Activated naive CD8-positive, alpha-beta T cell treated with anti-CD3 and anti-CD28 coated beads, Interleukin-2, amount 10 ng/mL, durations not matched to agents 7 days and 5 days (primary cell): ENCODE results near the gene KRTAP19-5. TPM values are rescaled to one million over a fixed set of nuclear protein-coding genes. Genes with fewer than 3 reads are reported as not detected.
"Not testable (repeated sequence)": the region's sequence is repeated elsewhere in the genome, so short reads cannot be mapped to it uniquely, and the experiment has no call there.

Experiments
- ATAC-seq: fragments of 150-1000 bp; cut with Tn5 transposase; one replicate; pipeline ENCODE4 v1.10.0; 2021; ENCODE audit warnings: low read depth, moderate library complexity
- POLR2A ChIA-PET: fragments of 350-600 bp; sonication (Branson Sonifier 250); formaldehyde crosslinking; loops from one replicate; lab custom pipeline; 2021; ENCODE audit warnings: antibody characterized with exemption; lab: Charles Lee
- DNase-seq: peaks from one replicate; pipeline ENCODE4 v3.0.0; 2021
- H3K27ac Mint-ChIP-seq: one replicate; pipeline ENCODE4 v1.8.0; 2022; ENCODE audit warnings: mild to moderate bottlenecking, mixed read lengths
- H3K27me3 Mint-ChIP-seq: one replicate; pipeline ENCODE4 v1.8.0; 2022; ENCODE audit warnings: mild to moderate bottlenecking, moderate library complexity, mixed read lengths
- H3K36me3 Mint-ChIP-seq: one replicate; pipeline ENCODE4 v1.8.0; 2021; ENCODE audit warnings: mild to moderate bottlenecking, mixed read lengths
- H3K4me1 Mint-ChIP-seq: one replicate; pipeline ENCODE4 v1.8.0; 2021; ENCODE audit warnings: mixed read lengths
- H3K4me3 Mint-ChIP-seq: one replicate; pipeline ENCODE4 v1.8.0; 2022; ENCODE audit warnings: mild to moderate bottlenecking, moderate library complexity, mixed read lengths
- H3K9me3 Mint-ChIP-seq: one replicate; pipeline ENCODE4 v1.8.0; 2021; ENCODE audit warnings: mixed read lengths
- total RNA-seq, 2 experiments: library from RNA; stranded (reverse); gene quantifications; one replicate each; pipeline ENCODE4 v1.2.3, GENCODE V29; 2021

KRTAP19-5 gene
- total RNA-seq, result not detected

- Mint-ChIP-seq H3K4me3 (no peak within 1 kb of the TSS), H3K4me1 (no peaks in the 10 kb centered on the region), H3K36me3 (no peaks in the 10 kb centered on the region), H3K27ac (no peak within 1 kb of the TSS), H3K27me3 (no peaks in the 10 kb centered on the region), H3K9me3 (no peaks in the 10 kb centered on the region)
- DNase-seq, result no peak
- POLR2A ChIA-PET, result no interaction called here
- no peak for ATAC-seq
Observed at GRCh38 chr21:30502041-30502440, at the start of gene KRTAP19-5. TSS of gene KRTAP19-5 (minus strand) at chr21:30502141. CDS start at chr21:30502090, 51 bp downstream.

- Mint-ChIP-seq H3K9me3 (peaks cover 4% of the 10 kb centered on the region), H3K27ac (no peak within 1 kb of the TSS), H3K4me1 (no peaks in the 10 kb centered on the region), H3K4me3 (no peak within 1 kb of the TSS), H3K27me3 (no peaks in the 10 kb centered on the region), H3K36me3 (no peaks in the 10 kb centered on the region)
- POLR2A ChIA-PET, result no interaction called here
- DNase-seq, result no peak
- no peak for ATAC-seq
Observed at GRCh38 chr21:30541764-30542163, 39.8 kb upstream of the KRTAP19-5 start, which contains the start of gene KRTAP19-6. TSS of gene KRTAP19-6 (minus strand) at chr21:30541864. CDS start at chr21:30541833, 31 bp downstream.

GRCh38 chr21:30518876-30519275 is 16.9 kb upstream of the KRTAP19-5 start:
- POLR2A ChIA-PET, result no interaction called here
- Mint-ChIP-seq H3K4me1 (no peaks in the 10 kb centered on the region), H3K27ac (no peak overlapping the region), H3K36me3 (no peaks in the 10 kb centered on the region), H3K9me3 (peaks cover 2% of the 10 kb centered on the region), H3K27me3 (peaks cover 2% of the 10 kb centered on the region), H3K4me3 (no peak overlapping the region)
- no peak for DNase-seq
- ATAC-seq, result no peak

DNA sequence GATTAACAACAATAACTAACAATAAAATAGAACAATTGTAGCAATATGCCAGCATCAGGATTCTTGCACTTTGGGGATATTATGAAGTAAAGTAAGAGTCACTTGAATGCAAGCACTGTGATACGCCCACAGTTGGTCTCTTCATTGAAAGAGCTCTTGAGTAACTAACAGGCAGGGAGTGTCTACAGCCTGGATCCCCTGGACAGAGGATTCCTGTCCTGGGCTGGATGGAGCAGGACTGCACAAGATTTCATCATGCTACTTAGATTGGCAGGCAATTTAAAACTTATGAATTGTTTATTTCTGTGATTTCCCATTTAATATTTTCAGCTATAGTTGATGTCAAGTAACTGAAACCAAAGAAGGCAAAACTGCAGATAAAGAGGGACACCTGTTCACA is 13.7 kb upstream of the KRTAP19-5 start:
- no peak overlapping the region for H3K4me3 Mint-ChIP-seq
- H3K36me3 Mint-ChIP-seq, result no peaks in the 10 kb centered on the region
- no peaks in the 10 kb centered on the region for H3K27me3 Mint-ChIP-seq
- POLR2A ChIA-PET, result no interaction called here
- H3K27ac Mint-ChIP-seq, result no peak overlapping the region
- H3K4me1 Mint-ChIP-seq, result no peaks in the 10 kb centered on the region
- DNase-seq, result no peak
- no peak for ATAC-seq
- H3K9me3 Mint-ChIP-seq, result peaks cover 2% of the 10 kb centered on the region

DNA sequence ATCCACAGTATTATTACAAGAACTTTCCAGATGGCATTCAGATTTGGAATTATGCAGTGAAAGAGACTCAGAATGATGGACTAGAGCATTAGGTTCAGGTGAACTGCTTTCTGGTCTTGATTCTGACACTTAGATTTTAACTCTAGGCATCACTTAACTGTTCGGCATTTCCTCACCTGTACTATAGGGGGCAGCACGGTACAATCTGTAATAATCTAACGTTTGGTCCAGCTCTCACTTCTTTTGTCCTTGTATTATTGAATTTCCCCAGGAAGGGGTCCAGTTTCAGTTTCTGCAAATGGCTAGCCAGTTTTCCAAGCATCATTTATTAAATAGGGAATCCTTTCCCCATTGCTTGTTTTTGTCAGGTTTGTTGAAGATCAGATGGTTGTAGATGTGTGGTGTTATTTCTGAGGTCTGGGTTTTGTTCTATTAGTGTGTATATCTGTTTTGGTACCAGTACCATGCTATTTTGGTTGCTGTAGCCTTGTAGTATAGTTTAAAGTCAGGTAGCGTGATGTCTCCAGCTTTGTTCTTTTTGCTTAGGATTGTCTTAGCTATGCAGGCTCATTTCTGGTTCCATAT is 3.8 kb upstream of the KRTAP19-5 start:
- POLR2A ChIA-PET, H3K36me3 Mint-ChIP-seq, ATAC-seq, H3K4me3 Mint-ChIP-seq, H3K4me1 Mint-ChIP-seq, H3K27ac Mint-ChIP-seq, H3K9me3 Mint-ChIP-seq, H3K27me3 Mint-ChIP-seq, DNase-seq: not testable (repeated sequence)

- H3K4me1 Mint-ChIP-seq, result no peaks in the 10 kb centered on the region
- H3K4me3 Mint-ChIP-seq, result no peak within 1 kb of the TSS
- ATAC-seq (no peak), DNase-seq (no peak)
- H3K9me3 Mint-ChIP-seq, result no peaks in the 10 kb centered on the region
- POLR2A ChIA-PET, result no interaction called here
- H3K27me3 Mint-ChIP-seq, result no peaks in the 10 kb centered on the region
- H3K36me3 Mint-ChIP-seq, result no peaks in the 10 kb centered on the region
- no peak within 1 kb of the TSS for H3K27ac Mint-ChIP-seq
Observed at GRCh38 chr21:30497065-30497464, 4.9 kb downstream of the KRTAP19-5 start, which contains the start of gene KRTAP19-4. TSS of gene KRTAP19-4 (minus strand) at chr21:30497165. CDS start at chr21:30497110, 55 bp downstream.

GRCh38 chr21:30491963-30492428 is 9.9 kb downstream of the KRTAP19-5 start, which contains the start of gene KRTAP19-3:
TSS of gene KRTAP19-3 (minus strand) at chr21:30492013. CDS start at chr21:30491957, 56 bp downstream.
- Mint-ChIP-seq H3K27ac (no peak within 1 kb of the TSS), H3K36me3 (no peaks in the 10 kb centered on the region), H3K4me3 (no peak within 1 kb of the TSS), H3K9me3 (peaks cover 1% of the 10 kb centered on the region), H3K27me3 (no peaks in the 10 kb centered on the region), H3K4me1 (no peaks in the 10 kb centered on the region)
- ATAC-seq (no peak), DNase-seq (no peak)
- POLR2A ChIA-PET, result no interaction called here

DNA sequence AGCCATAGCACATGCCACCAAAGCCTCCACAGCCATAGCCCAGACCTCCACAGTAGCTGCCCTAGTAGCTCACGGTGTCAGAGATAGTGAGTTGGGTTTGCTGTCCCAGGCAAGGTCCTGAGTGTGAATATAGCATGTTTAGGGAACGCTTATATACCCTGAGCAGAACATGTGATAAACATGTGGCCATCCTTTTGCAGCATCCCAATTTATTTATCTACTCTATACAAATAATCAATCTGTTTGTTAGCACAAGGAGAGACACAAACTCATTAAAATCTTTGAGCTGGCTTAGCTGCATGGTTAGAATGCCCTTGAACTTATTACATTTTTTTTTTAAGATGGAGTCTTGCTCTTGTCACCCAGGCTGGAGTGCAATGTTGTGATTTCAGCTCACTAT is 14.6 kb downstream of the KRTAP19-5 start, which contains the start of gene KRTAP19-2:
TSS of gene KRTAP19-2 (minus strand) at position 101 of the 400 bp plus-strand sequence. CDS start at position 13, 88 bp downstream.
- no peak within 1 kb of the TSS for H3K27ac Mint-ChIP-seq
- DNase-seq (no peak), ATAC-seq (no peak)
- H3K9me3 Mint-ChIP-seq, result peaks cover 4% of the 10 kb centered on the region
- H3K4me1 Mint-ChIP-seq, result no peaks in the 10 kb centered on the region
- POLR2A ChIA-PET, result no interaction called here
- H3K36me3 Mint-ChIP-seq, result no peaks in the 10 kb centered on the region
- no peaks in the 10 kb centered on the region for H3K27me3 Mint-ChIP-seq
- no peak within 1 kb of the TSS for H3K4me3 Mint-ChIP-seq

DNA sequence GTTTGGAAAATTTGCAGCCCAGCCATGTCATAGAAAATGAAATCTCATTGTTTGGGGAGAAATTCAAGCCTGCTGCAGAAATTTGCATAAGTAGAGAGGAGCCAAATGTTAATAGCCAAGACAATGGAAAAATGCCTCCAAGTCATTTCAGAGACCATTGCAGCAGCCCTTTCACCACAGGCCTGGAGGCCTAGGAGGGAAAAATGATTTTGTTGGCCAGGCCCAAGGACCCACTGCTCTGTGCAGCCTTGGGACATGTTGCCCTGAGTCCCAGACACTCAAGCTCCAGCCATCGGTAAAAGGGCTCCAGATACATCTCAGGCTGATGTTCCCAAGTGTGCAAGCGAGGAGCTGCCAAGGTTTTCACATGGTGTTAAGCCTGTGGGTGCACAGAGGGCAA is 15.8 kb downstream of the KRTAP19-5 start:
- POLR2A ChIA-PET, result no interaction called here
- H3K27me3 Mint-ChIP-seq, result no peaks in the 10 kb centered on the region
- no peak overlapping the region for H3K4me3 Mint-ChIP-seq
- DNase-seq (no peak), ATAC-seq (no peak)
- H3K36me3 Mint-ChIP-seq, result no peaks in the 10 kb centered on the region
- H3K9me3 Mint-ChIP-seq, result peaks cover 4% of the 10 kb centered on the region
- H3K27ac Mint-ChIP-seq, result no peak overlapping the region
- H3K4me1 Mint-ChIP-seq, result no peaks in the 10 kb centered on the region

DNA sequence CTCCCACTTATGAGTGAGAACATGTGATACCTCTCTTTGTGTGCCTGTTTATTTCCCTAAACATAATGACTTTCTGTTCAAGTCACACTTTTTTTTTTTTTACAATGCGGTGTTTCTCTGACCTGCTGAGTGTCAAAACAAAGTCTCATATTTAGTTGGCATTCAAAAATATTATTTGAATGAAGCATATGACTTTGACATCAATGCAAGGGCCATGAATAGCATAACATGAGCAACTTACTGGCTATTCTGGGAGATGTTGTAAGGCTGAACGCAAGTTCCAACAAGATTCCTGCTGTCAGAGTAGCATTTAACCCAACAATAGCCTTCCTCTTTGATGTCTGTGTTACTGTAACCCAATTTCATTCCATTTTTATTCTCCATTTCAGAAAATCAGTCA is 19.8 kb downstream of the KRTAP19-5 start:
- Mint-ChIP-seq H3K4me3 (no peak overlapping the region), H3K4me1 (no peaks in the 10 kb centered on the region), H3K36me3 (no peaks in the 10 kb centered on the region), H3K9me3 (peaks cover 4% of the 10 kb centered on the region), H3K27ac (no peak overlapping the region), H3K27me3 (no peaks in the 10 kb centered on the region)
- no peak for DNase-seq
- no peak for ATAC-seq
- POLR2A ChIA-PET, result no interaction called here

DNA sequence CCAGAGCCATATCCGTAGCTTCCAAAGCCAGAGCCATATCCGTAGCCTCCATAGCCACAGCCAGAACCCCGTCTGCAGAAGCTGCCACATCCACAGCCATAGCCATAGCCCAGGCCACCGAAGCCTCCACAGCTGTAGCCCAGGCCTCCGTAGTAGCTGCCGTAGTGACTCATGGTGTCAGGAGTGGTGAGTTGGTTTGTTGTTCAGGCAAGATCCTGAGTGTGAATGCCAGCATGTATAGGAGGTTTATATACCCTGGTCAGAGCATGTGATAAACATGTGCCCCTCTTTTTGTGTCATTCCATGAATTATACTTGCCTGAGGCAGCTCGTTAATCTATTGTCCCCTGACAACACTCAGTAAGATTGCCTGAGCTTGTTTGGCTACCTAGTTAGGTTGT is 21.8 kb downstream of the KRTAP19-5 start, which contains the start of gene KRTAP19-1:
TSS of gene KRTAP19-1 (minus strand) at position 223 of the 400 bp plus-strand sequence. CDS start at position 173, 50 bp downstream.
- Mint-ChIP-seq H3K9me3 (peaks cover 1% of the 10 kb centered on the region), H3K27me3 (no peaks in the 10 kb centered on the region), H3K36me3 (no peaks in the 10 kb centered on the region), H3K27ac (no peak within 1 kb of the TSS), H3K4me3 (no peak within 1 kb of the TSS), H3K4me1 (no peaks in the 10 kb centered on the region)
- no peak for DNase-seq
- POLR2A ChIA-PET, result no interaction called here
- ATAC-seq, result no peak

GRCh38 chr21:30479259-30479658 is 22.7 kb downstream of the KRTAP19-5 start:
- H3K27ac Mint-ChIP-seq, result no peak overlapping the region
- POLR2A ChIA-PET, result no interaction called here
- H3K36me3 Mint-ChIP-seq, result no peaks in the 10 kb centered on the region
- DNase-seq (no peak), ATAC-seq (no peak)
- H3K9me3 Mint-ChIP-seq, result no peaks in the 10 kb centered on the region
- no peaks in the 10 kb centered on the region for H3K4me1 Mint-ChIP-seq
- no peaks in the 10 kb centered on the region for H3K27me3 Mint-ChIP-seq
- H3K4me3 Mint-ChIP-seq, result no peak overlapping the region

- H3K9me3 Mint-ChIP-seq, result no peaks in the 10 kb centered on the region
- no peak for ATAC-seq
- POLR2A ChIA-PET, result no interaction called here
- H3K27me3 Mint-ChIP-seq, result no peaks in the 10 kb centered on the region
- no peaks in the 10 kb centered on the region for H3K4me1 Mint-ChIP-seq
- no peaks in the 10 kb centered on the region for H3K36me3 Mint-ChIP-seq
- DNase-seq, result no peak
- no peak overlapping the region for H3K4me3 Mint-ChIP-seq
- H3K27ac Mint-ChIP-seq, result no peak overlapping the region
Observed at GRCh38 chr21:30478004-30478403, 23.9 kb downstream of the KRTAP19-5 start.
